OCI-LY3 (cell line): ENCODE results near the gene DCP2.

Source experiments
- H2AFZ ChIP-seq: fragments of 200-600, 300-600 bp; shearing (Covaris generic); 2 replicates; pipeline ENCODE4 v1.6.0; 2014; ENCODE audit warnings: antibody characterized with exemption, low read depth, low read length
- H3K27ac ChIP-seq: fragments of 200-600, 300-600 bp; sonication (generic); 2 replicates; pipeline ENCODE4 v1.5.1; 2014; ENCODE audit warnings: mild to moderate bottlenecking, low read length, moderate library complexity, mixed read lengths
- H3K27me3 ChIP-seq: fragments of 200-600, 300-600 bp; sonication (generic); 2 replicates; pipeline ENCODE4 v1.6.1; 2014; ENCODE audit warnings: low read depth, low read length, mixed read lengths
- H3K36me3 ChIP-seq: fragments of 200-600, 300-600 bp; sonication (generic); replicated peaks from 2 replicates; pipeline ENCODE3; 2014; ENCODE audit warnings: low read depth, low read length, mixed read lengths
- H3K4me1 ChIP-seq: fragments of 300-600, 200-600 bp; sonication (generic); 2 replicates; pipeline ENCODE4 v1.6.1; 2014; ENCODE audit warnings: low read length, mixed read lengths
- H3K4me2 ChIP-seq: fragments of 200-600, 300-600 bp; sonication (generic); 2 replicates; pipeline ENCODE4 v1.6.1; 2014; ENCODE audit warnings: low read length, mixed read lengths
- H3K4me3 ChIP-seq: fragments of 300-600, 200-600 bp; sonication (generic); 2 replicates; pipeline ENCODE4 v1.5.1; 2014; ENCODE audit warnings: antibody characterized with exemption, mild to moderate bottlenecking, low read length, moderate library complexity
- H3K79me2 ChIP-seq: fragments of 300-600, 200-600 bp; shearing (Covaris generic); 2 replicates; pipeline ENCODE4 v1.6.1; 2014; ENCODE audit warnings: mild to moderate bottlenecking, low read length, mixed read lengths
- H3K9ac ChIP-seq: fragments of 300-600, 200-600 bp; shearing (Covaris generic); 2 replicates; pipeline ENCODE4 v1.6.0; 2014; ENCODE audit warnings: mild to moderate bottlenecking, low read length, moderate library complexity
- H3K9me3 ChIP-seq: fragments of 200-600, 300-600 bp; shearing (Covaris generic); 2 replicates; pipeline ENCODE4 v1.6.1; 2014; ENCODE audit warnings: low read length, mixed read lengths; ENCODE audit not compliant: insufficient read depth
- H4K20me1 ChIP-seq: fragments of 200-600, 300-600 bp; sonication (generic); 2 replicates; pipeline ENCODE4 v1.6.1; 2016; ENCODE audit warnings: low read length, mixed read lengths; ENCODE audit not compliant: insufficient read depth
- EZH2phosphoT487 ChIP-seq: fragments of 200-600 bp; shearing (Covaris generic); IDR thresholded peaks from 2 replicates; pipeline ENCODE4 v1.6.1; 2018; ENCODE audit warnings: antibody characterized with exemption, mixed run types, low read depth
- TF ChIP-seq, protein P1 (sequence below): fragments of 200-600, 300-600 bp; sonication (generic); IDR thresholded peaks from 2 replicates; pipeline ENCODE4 v1.5.1; 2014; ENCODE audit warnings: antibody characterized with exemption, low read length, low read depth

DCP2 gene

GRCh38 chr5:112938286-112938685, 38.3 kb upstream of the DCP2 start:
- no peaks in the 10 kb centered on the region for H3K36me3 ChIP-seq
- no peaks in the 10 kb centered on the region for H3K4me1 ChIP-seq
- no peak overlapping the region for H3K4me3 ChIP-seq
- no peaks in the 10 kb centered on the region for H3K79me2 ChIP-seq
- H3K9me3 ChIP-seq = no peaks in the 10 kb centered on the region
- H3K27me3 ChIP-seq = no peaks in the 10 kb centered on the region
- no peak overlapping the region for H3K27ac ChIP-seq
- no peak overlapping the region for H3K9ac ChIP-seq
- no peak overlapping the region for H2AFZ ChIP-seq
- no peak for TF ChIP-seq EZH2phosphoT487
- TF ChIP-seq, protein P1, sequence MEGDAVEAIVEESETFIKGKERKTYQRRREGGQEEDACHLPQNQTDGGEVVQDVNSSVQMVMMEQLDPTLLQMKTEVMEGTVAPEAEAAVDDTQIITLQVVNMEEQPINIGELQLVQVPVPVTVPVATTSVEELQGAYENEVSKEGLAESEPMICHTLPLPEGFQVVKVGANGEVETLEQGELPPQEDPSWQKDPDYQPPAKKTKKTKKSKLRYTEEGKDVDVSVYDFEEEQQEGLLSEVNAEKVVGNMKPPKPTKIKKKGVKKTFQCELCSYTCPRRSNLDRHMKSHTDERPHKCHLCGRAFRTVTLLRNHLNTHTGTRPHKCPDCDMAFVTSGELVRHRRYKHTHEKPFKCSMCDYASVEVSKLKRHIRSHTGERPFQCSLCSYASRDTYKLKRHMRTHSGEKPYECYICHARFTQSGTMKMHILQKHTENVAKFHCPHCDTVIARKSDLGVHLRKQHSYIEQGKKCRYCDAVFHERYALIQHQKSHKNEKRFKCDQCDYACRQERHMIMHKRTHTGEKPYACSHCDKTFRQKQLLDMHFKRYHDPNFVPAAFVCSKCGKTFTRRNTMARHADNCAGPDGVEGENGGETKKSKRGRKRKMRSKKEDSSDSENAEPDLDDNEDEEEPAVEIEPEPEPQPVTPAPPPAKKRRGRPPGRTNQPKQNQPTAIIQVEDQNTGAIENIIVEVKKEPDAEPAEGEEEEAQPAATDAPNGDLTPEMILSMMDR = no peak
- H4K20me1 ChIP-seq = no peaks in the 10 kb centered on the region
- no peak overlapping the region for H3K4me2 ChIP-seq

DNA sequence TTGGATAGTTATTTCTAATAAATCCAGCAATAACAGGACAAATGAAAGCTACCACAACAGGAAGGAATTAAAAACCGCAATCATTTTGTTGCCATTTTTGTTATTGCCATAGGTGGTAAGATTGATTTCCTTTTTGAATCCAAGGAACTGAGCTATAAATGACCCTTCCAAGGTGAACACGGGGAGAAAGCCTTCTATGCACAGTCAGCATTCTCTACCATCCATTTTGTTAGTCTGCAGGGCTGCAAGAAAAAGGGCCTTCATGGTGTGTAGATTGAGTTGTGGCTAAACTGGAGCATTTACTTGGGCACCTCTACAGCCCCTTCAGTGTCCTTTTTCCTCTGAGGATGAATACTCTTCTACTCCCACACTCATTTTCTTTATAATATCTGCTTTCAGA, 35.9 kb upstream of the DCP2 start:
- H3K27ac ChIP-seq = no peak overlapping the region
- H3K36me3 ChIP-seq = no peaks in the 10 kb centered on the region
- H4K20me1 ChIP-seq = no peaks in the 10 kb centered on the region
- H2AFZ ChIP-seq = no peak overlapping the region
- H3K9ac ChIP-seq = no peak overlapping the region
- H3K79me2 ChIP-seq = no peaks in the 10 kb centered on the region
- TF ChIP-seq EZH2phosphoT487 = no peak
- TF ChIP-seq, protein P1 = no peak
- H3K4me2 ChIP-seq = no peak overlapping the region
- H3K4me1 ChIP-seq = no peaks in the 10 kb centered on the region
- H3K27me3 ChIP-seq = no peaks in the 10 kb centered on the region
- no peaks in the 10 kb centered on the region for H3K9me3 ChIP-seq
- H3K4me3 ChIP-seq = no peak overlapping the region

DNA sequence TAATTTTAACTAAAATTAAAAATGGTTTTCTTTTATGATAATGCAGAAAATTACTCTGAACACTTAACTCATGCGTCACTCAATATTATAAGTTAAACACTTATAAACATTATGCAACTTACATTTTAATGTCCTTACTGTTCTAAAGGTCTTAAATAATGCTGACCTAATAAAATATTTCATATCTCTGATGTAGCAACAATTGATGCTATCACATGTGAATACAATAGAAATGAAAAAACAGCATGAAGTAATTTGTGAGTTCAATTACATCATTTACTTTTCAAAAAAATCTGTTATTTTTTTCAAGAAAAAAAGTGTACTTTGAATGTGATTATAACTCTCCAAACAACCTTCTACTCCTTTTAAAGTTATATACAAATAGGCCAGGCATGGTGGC, 28.1 kb upstream of the DCP2 start:
- Histone ChIP-seq H3K4me3 (no peak overlapping the region), H3K4me2 (no peak overlapping the region), H3K79me2 (no peaks in the 10 kb centered on the region), H3K9me3 (no peaks in the 10 kb centered on the region), H3K27me3 (no peaks in the 10 kb centered on the region), H3K27ac (no peak overlapping the region), H3K4me1 (peaks cover 6% of the 10 kb centered on the region), H2AFZ (no peak overlapping the region), H3K9ac (no peak overlapping the region), H3K36me3 (no peaks in the 10 kb centered on the region), H4K20me1 (no peaks in the 10 kb centered on the region)
- TF ChIP-seq, protein P1 = no peak
- TF ChIP-seq EZH2phosphoT487 = no peak

DNA sequence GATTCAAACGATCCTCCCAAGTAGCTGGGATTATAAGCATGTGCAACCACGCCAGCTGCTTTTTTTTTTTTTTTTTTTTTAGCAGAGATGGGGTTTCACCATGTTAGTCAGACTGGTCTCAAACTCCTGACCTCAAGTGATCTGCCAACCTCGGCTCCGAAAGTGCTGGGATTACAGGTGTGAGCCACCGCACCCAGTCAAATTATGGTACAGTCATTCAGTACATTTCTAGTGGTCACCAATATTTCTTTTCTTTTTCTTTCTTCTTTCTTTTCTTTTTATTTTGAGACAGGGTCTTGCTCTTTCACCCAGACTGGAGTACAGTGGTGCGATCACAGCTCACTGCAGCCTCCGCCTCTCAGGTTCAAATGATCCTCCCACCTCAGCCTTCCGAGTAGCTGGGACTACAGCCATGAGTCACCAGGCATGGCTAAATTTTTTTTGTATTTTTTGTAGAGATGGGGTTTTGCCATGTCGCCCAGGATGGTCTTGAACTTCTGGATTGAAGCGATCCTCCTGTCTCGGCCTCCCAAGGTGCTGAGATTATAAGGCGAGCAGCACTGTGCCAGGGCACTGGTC, 25.4 kb upstream of the DCP2 start:
- Histone ChIP-seq H3K27ac (no peak overlapping the region), H3K9me3 (no peaks in the 10 kb centered on the region), H3K27me3 (no peaks in the 10 kb centered on the region), H3K4me2 (no peak overlapping the region), H3K4me3 (no peak overlapping the region), H3K4me1 (peaks cover 6% of the 10 kb centered on the region), H4K20me1 (no peaks in the 10 kb centered on the region), H2AFZ (no peak overlapping the region), H3K79me2 (no peaks in the 10 kb centered on the region), H3K36me3 (no peaks in the 10 kb centered on the region), H3K9ac (no peak overlapping the region)
- TF ChIP-seq EZH2phosphoT487 = no peak
- TF ChIP-seq, protein P1 = no peak
